ENCODE results near the gene IFT80. TPM values are rescaled to one million over a fixed set of nuclear protein-coding genes. Genes with fewer than 3 reads are reported as not detected.

Gene IFT80
- total RNA-seq, 6 experiments from 2014 or later = 6.7 to 13.7 (median 8.5) TPM

GRCh38 chr3:160434071-160434470 is 35.0 kb upstream of the IFT80 start:
- intact Hi-C loops (cut with DNase I) = no loop called here
- Histone ChIP-seq H3K4me1 (no peaks in the 10 kb centered on the region), H3K4me3 (no peak overlapping the region), H3K27me3 (no peaks in the 10 kb centered on the region), H3K36me3 (peaks cover 0 to 41% (median 8%) of the 10 kb centered on the region in 4 donors), H3K9me3 (no peaks in the 10 kb centered on the region), H3K27ac (no peak overlapping the region)
- TF ChIP-seq, protein P1, sequence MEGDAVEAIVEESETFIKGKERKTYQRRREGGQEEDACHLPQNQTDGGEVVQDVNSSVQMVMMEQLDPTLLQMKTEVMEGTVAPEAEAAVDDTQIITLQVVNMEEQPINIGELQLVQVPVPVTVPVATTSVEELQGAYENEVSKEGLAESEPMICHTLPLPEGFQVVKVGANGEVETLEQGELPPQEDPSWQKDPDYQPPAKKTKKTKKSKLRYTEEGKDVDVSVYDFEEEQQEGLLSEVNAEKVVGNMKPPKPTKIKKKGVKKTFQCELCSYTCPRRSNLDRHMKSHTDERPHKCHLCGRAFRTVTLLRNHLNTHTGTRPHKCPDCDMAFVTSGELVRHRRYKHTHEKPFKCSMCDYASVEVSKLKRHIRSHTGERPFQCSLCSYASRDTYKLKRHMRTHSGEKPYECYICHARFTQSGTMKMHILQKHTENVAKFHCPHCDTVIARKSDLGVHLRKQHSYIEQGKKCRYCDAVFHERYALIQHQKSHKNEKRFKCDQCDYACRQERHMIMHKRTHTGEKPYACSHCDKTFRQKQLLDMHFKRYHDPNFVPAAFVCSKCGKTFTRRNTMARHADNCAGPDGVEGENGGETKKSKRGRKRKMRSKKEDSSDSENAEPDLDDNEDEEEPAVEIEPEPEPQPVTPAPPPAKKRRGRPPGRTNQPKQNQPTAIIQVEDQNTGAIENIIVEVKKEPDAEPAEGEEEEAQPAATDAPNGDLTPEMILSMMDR (IDR thresholded peaks at IDR 0.05) = no peak
- TF ChIP-seq POLR2A (IDR thresholded peaks at IDR 0.05) = no peak
- DNase-seq (no peak), ATAC-seq (no peak)
- WGBS (ENCODE audit: insufficient coverage, low coverage, low lambda C conversion rate, missing lambda C conversion rate) = 61% methylated on average over 2 of the region's 2 CpGs

DNA sequence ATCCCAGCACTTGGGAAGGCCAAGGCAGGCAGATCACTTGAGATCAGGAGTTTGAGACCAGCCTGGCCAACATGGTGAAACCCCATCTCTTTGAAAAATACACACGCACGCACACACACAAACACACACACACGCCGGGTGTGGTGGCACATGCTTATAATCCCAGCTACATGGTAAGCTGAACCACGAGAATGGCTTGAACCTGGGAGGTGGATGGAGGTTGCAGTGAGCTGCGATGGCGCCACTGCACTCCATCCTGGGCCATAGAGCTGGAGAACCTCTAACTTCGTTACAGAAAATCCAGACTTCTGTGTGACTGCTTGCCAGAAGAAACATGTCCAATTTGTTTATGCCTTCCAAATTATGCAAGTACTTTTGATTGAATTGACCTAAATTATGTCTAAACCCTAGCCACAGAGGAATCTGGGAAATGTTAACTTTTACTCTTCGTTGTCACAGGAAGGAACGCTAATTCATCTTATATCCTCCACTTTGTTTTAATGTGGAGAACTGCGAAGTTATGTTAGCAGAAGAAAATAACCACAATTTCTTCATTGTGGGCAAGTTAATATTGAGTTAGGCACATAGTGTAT is 28.9 kb upstream of the IFT80 start:
- TF ChIP-seq, protein P1 (IDR thresholded peaks at IDR 0.05) = no peak
- no peak for TF ChIP-seq POLR2A (IDR thresholded peaks at IDR 0.05)
- no peaks in the 10 kb centered on the region for H3K9me3 ChIP-seq
- ATAC-seq = no peak
- no peaks in the 10 kb centered on the region for H3K27me3 ChIP-seq
- no peaks in the 10 kb centered on the region for H3K4me1 ChIP-seq
- H3K36me3 ChIP-seq = peaks cover 0 to 43% (median 14%) of the 10 kb centered on the region in 4 donors
- intact Hi-C loops (cut with DNase I) = no loop called here
- no peak overlapping the region for H3K27ac ChIP-seq
- DNase-seq = no peak
- 89% methylated on average over 9 of the region's 11 CpGs for WGBS (ENCODE audit: insufficient coverage, low coverage, low lambda C conversion rate, missing lambda C conversion rate)
- H3K4me3 ChIP-seq = no peak overlapping the region

- intact Hi-C loops (cut with DNase I) = loop anchor here in 1 of 2 donors (10.0 kb wide), 1 partner anchor 383 kb away; no protein-coding TSS in a partner anchor
- no peak for DNase-seq
- TF ChIP-seq POLR2A (IDR thresholded peaks at IDR 0.05) = no peak
- TF ChIP-seq, protein P1 (IDR thresholded peaks at IDR 0.05) = no peak
- 40% methylated on average over 3 of the region's 3 CpGs for WGBS (ENCODE audit: insufficient coverage, low coverage, low lambda C conversion rate, missing lambda C conversion rate)
- H3K36me3 ChIP-seq = peaks cover 0 to 9% (median 6%) of the 10 kb centered on the region in 4 donors
- peak in 1 of 4 donors; percentile 58 for ATAC-seq
- H3K27ac ChIP-seq = no peak overlapping the region
- no peaks in the 10 kb centered on the region for H3K27me3 ChIP-seq
- H3K4me3 ChIP-seq = no peak overlapping the region
- no peaks in the 10 kb centered on the region for H3K4me1 ChIP-seq
- no peaks in the 10 kb centered on the region for H3K9me3 ChIP-seq
Measured at GRCh38 chr3:160417311-160417710, 18.3 kb upstream of the IFT80 start.

DNA sequence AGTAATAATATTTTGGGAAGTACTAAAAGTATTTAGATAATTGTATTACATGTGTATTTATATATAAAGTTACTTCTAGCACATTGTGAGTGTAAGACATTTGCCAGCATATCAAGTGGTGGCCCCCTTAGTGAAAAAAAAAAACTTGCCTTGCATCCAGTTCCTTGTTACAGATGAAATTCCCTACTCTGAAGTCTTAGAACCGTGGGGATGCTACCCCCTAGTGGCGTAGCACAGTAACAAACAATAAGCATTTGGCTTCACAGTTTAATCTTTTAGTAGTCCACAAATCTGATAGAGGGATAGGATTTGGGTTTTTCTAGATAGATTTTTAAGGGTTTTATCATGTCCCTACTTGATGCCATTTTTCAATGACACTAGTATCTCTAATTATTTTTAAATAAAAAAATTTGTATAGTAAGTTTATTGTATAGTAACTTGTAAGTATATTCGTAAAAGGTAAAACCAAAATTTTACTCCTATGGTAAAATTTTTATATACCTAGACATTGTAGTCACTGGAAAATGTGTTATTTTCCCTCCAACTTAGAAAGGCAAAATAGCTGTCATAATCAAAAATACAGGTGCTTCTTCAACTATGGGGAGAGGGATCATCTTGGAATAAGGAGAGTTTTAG is 14.7 kb upstream of the IFT80 start:
- no peaks in the 10 kb centered on the region for H3K9me3 ChIP-seq
- intact Hi-C loops (cut with DNase I) = loop anchor here in 1 of 2 donors (10.0 kb wide), 1 partner anchor 379 kb away; no protein-coding TSS in a partner anchor
- DNase-seq = peak in 2 of 3 donors; percentile 35 to 59
- H3K4me3 ChIP-seq = no peak overlapping the region
- no peak for TF ChIP-seq POLR2A (IDR thresholded peaks at IDR 0.05)
- TF ChIP-seq, protein P1 (IDR thresholded peaks at IDR 0.05) = peak; percentile 78 to 92 (median 86)
- H3K36me3 ChIP-seq = peaks cover 0 to 9% (median 1%) of the 10 kb centered on the region in 4 donors
- peak; percentile 89 to 98 (median 95) for ATAC-seq
- H3K27ac ChIP-seq = no peak overlapping the region
- no peaks in the 10 kb centered on the region for H3K4me1 ChIP-seq
- no peaks in the 10 kb centered on the region for H3K27me3 ChIP-seq
- WGBS (ENCODE audit: insufficient coverage, low coverage, low lambda C conversion rate, missing lambda C conversion rate) = 35% methylated on average over 3 of the region's 3 CpGs
